Neural progenitor cell (in vitro differentiated cells): ENCODE measurements around the gene SMARCB1.

Experiments
- CTCF ChIP-seq: fragments of 200-600 bp; sonication (generic); IDR thresholded peaks from 2 replicates; pipeline ENCODE4 v1.5.1; 2017; ENCODE audit warnings: antibody characterized with exemption, mild to moderate bottlenecking
- EZH2 ChIP-seq: fragments of 200-600 bp; sonication (generic); IDR thresholded peaks from 2 replicates; pipeline ENCODE4 v1.6.1; 2017; ENCODE audit warnings: antibody characterized with exemption, mild to moderate bottlenecking, moderate library complexity
- EZH2phosphoT487 ChIP-seq: fragments of 200-600 bp; sonication (generic); IDR thresholded peaks from 2 replicates; pipeline ENCODE4 v1.6.1; 2017; ENCODE audit warnings: antibody characterized with exemption

- TF ChIP-seq CTCF (no peak), EZH2 (no peak), EZH2phosphoT487 (no peak)
Measured at GRCh38 chr22:23780146-23780748, 6.5 kb upstream of the SMARCB1 start.
